Heart left ventricle (tissue), 13 donors: ENCODE results near the gene ERLIN1.

ENCODE experiments used
- POLR2A ChIP-seq, 2 donors: fragments of 450-650 bp; IDR thresholded peaks; one replicate each; pipeline ENCODE4 v1.6.1; 2017; ENCODE audit warnings: antibody characterized with exemption in 2 of 2, mild to moderate bottlenecking in 2 of 2, moderate library complexity in 2 of 2
- TF ChIP-seq, protein P1 (sequence below), 12 donors: fragments of 200-600 bp; sonication (generic) in 4 of 12; IDR thresholded peaks; one replicate each; pipeline versions ENCODE4 v1.5.0 to v1.8.0; 2018 to 2022; ENCODE audit warnings: antibody characterized with exemption in 12 of 12, mild to moderate bottlenecking in 5 of 12
- donor health status: ischemic (EF 13 %, LVEDD 7.1; RV severe dilation, severe dysfunction).
- donor health status: DM: no; HTN: yes; CAD: no.
- donor health status: DM: no; HTN: no; CAD: no.
- donor health status: ischemic (EF 25% LVEDD 6.9; RV normal size, moderate dysfunction).
- donor health status: ischemic (EF 25% LVEDD 5.7; RV mildly dilated, moderate dysfunction).
- donor health status: ischemic (EF 35%, LVEDD 5.7; RV mildly dilated, moderate dysfunction).
- donor health status: nonischemic (EF 11% LVEDD 7.7; RV severe dilation, severe dysfunction).
- donor health status: DM: yes; HTN: yes; CAD: no.
- donor health status: PGD.
- donor health status: ischemic (EF 29% LVEDD 5.4; RV normal size, mild dysfunction).
- donor health status: nonischemic (EF 23%, LVEDD 6.1; RV moderate dilation, normal function).

DNA sequence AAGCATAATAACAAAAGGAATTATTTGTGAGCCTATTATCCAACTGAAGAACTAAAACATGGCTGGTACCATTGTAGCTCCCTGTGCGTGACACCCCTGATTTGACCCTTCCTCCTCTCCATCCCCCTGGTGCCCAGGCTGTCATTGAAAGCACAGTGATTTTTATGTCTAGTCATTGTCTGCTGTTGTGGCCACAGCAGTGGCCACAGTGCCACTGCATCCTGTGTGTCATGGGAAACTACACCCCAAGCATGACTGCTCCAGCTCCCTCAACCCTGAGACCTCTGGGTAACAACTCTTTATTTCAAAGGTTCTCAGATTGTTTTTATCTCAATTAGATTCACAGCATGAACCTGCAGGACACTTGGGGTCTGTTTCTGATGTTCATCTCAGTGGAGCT is 52.0 kb downstream of the ERLIN1 start:
- TF ChIP-seq, protein P1, sequence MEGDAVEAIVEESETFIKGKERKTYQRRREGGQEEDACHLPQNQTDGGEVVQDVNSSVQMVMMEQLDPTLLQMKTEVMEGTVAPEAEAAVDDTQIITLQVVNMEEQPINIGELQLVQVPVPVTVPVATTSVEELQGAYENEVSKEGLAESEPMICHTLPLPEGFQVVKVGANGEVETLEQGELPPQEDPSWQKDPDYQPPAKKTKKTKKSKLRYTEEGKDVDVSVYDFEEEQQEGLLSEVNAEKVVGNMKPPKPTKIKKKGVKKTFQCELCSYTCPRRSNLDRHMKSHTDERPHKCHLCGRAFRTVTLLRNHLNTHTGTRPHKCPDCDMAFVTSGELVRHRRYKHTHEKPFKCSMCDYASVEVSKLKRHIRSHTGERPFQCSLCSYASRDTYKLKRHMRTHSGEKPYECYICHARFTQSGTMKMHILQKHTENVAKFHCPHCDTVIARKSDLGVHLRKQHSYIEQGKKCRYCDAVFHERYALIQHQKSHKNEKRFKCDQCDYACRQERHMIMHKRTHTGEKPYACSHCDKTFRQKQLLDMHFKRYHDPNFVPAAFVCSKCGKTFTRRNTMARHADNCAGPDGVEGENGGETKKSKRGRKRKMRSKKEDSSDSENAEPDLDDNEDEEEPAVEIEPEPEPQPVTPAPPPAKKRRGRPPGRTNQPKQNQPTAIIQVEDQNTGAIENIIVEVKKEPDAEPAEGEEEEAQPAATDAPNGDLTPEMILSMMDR (IDR thresholded peaks at IDR 0.05): no peak
- TF ChIP-seq POLR2A (IDR thresholded peaks at IDR 0.05): no peak
